HepG2 (cell line): ENCODE results near the gene ABCB8. TPM values are rescaled to one million over a fixed set of nuclear protein-coding genes. Genes with fewer than 3 reads are reported as not detected.

Experiments
- ESRRA ChIP-seq: sonication (generic); formaldehyde crosslinking; IDR thresholded peaks from 2 replicates; pipeline ENCODE4 v1.5.1; 2020; ENCODE audit warnings: mild to moderate bottlenecking, low read depth, missing genetic modification reagents
- GATAD2A ChIP-seq: IDR thresholded peaks from 2 replicates; pipeline ENCODE4 v1.6.1; 2016
- PAXIP1 ChIP-seq: sonication (generic); formaldehyde crosslinking; conservative IDR thresholded peaks from 2 replicates; pipeline ENCODE4 v1.4.0; 2020; ENCODE audit warnings: mild to moderate bottlenecking, missing genetic modification reagents, moderate library complexity
- PRDM15 ChIP-seq: sonication (generic); formaldehyde crosslinking; IDR thresholded peaks from 2 replicates; pipeline ENCODE4 v1.4.0; 2020; ENCODE audit warnings: missing genetic modification reagents
- REPIN1 ChIP-seq: sonication (generic); formaldehyde crosslinking; IDR thresholded peaks from 2 replicates; pipeline ENCODE4 v1.8.0; 2022; ENCODE audit warnings: missing genetic modification reagents, low read depth, mild to moderate bottlenecking, borderline replicate concordance
- RXRB ChIP-seq: IDR thresholded peaks from 2 replicates; pipeline ENCODE4 v1.6.1; 2016; ENCODE audit warnings: borderline replicate concordance, missing genetic modification reagents, missing compliant biosample characterization
- ZBTB1 ChIP-seq: sonication (generic); formaldehyde crosslinking; IDR thresholded peaks from 2 replicates; pipeline ENCODE4 v1.4.0; 2020; ENCODE audit warnings: missing genetic modification reagents, borderline replicate concordance
- ZFP62 ChIP-seq: sonication (generic); formaldehyde crosslinking; IDR thresholded peaks from 2 replicates; pipeline ENCODE4 v1.4.0; 2020; ENCODE audit warnings: missing genetic modification reagents
- ZNF138 ChIP-seq: sonication (generic); formaldehyde crosslinking; IDR thresholded peaks from 2 replicates; pipeline ENCODE4 v1.5.0; 2020; ENCODE audit warnings: mild to moderate bottlenecking, low read depth, missing genetic modification reagents
- ZNF274 ChIP-seq: sonication (generic); formaldehyde crosslinking; IDR thresholded peaks from 2 replicates; pipeline ENCODE4 v1.5.1; 2020; ENCODE audit warnings: mild to moderate bottlenecking, missing genetic modification reagents
- ZNF337 ChIP-seq: sonication (generic); formaldehyde crosslinking; IDR thresholded peaks from 2 replicates; pipeline ENCODE4 v1.5.1; 2020; ENCODE audit warnings: missing genetic modification reagents, low read depth, mild to moderate bottlenecking, borderline replicate concordance
- ZNF468 ChIP-seq: sonication (generic); formaldehyde crosslinking; IDR thresholded peaks from 2 replicates; pipeline ENCODE4 v1.8.0; 2022; ENCODE audit warnings: mild to moderate bottlenecking, moderate library complexity, missing genetic modification reagents
- ZNF720 ChIP-seq: sonication (generic); formaldehyde crosslinking; IDR thresholded peaks from 2 replicates; pipeline ENCODE4 v1.4.0; 2020; ENCODE audit warnings: missing genetic modification reagents
- ZNF766 ChIP-seq: sonication (generic); formaldehyde crosslinking; IDR thresholded peaks from 2 replicates; pipeline ENCODE4 v1.5.0; 2020; ENCODE audit warnings: missing genetic modification reagents, borderline replicate concordance
- polyA plus RNA-seq, 8 experiments: library from polyadenylated mRNA; depleted of rRNA in 3 of 8; stranded (reverse) in 7 of 8; unstranded in 1 of 8; fragments of >200 nt; fragmentation: Illumina TruSeq in 4 of 8; extraction: Trizol in 4 of 8; gene quantifications; 2 replicates each; pipeline versions ENCODE4 v1.2.1 to v1.2.3, GENCODE V29; 2011 to 2016; ENCODE audit warnings: low read depth in 4 of 8, missing spikeins in 1 of 8, mixed read lengths in 1 of 8; ENCODE audit not compliant: insufficient read depth in 1 of 8
- total RNA-seq, 5 experiments: library from RNA; depleted of rRNA; stranded (reverse); fragments of >200 nt; fragmentation: Illumina TruSeq; extraction: Trizol; gene quantifications; 2 replicates each; pipeline ENCODE4 v1.2.3, GENCODE V29; 2016; ENCODE audit warnings: low read depth in 1 of 5
- TF ChIP-seq, protein P1 (sequence below): sonication (generic); formaldehyde crosslinking; IDR thresholded peaks from 2 replicates; pipeline ENCODE4 v1.8.1; 2023; ENCODE audit warnings: mild to moderate bottlenecking, missing genetic modification reagents
- TF ChIP-seq, protein P2 (sequence below): IDR thresholded peaks from 2 replicates; pipeline ENCODE4 v1.6.1; 2018; ENCODE audit warnings: missing genetic modification reagents, mild to moderate bottlenecking, missing compliant biosample characterization
- TF ChIP-seq, protein P3 (sequence below): sonication (generic); formaldehyde crosslinking; conservative IDR thresholded peaks from 2 replicates; pipeline ENCODE4 v1.4.0; 2020; ENCODE audit warnings: missing genetic modification reagents

Gene ABCB8
- total and polyA plus RNA-seq, 2 of the 13 experiments (the other 11 are each of a cell fraction or from before 2014, with no cell fraction given): 6.6 to 16.7 TPM

DNA sequence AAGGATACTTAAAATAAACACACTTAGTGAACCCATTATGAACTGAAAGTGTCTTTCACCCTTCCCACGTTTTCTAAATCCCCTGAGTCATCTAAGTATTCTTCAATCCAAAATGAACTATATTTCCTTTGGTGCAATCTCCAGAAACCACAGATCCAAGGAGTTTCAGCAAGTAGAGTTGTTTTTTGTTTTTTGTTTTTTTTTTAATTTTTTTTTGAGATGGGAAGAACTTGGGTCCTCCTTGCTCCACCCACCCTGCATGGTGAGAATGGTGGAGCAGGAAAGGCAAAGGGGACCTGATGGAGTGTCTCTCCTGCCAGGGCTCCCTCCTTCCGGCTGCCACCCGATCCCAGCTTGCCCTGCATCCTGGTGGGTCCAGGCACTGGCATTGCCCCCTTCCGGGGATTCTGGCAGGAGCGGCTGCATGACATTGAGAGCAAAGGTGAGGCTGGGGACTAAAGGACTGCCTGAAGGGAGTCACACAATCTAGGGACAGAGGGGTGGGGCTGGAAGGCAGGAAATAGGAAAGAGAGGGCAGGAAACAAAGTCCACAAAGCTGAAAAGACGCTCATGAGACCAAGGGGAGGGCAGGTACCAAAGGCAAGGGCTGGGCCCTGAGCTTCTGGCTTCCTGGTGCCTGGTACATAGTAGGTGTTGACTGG is 16.1 kb upstream of the ABCB8 start (continued):
- TF ChIP-seq RXRB (peak; percentile 73), PRDM15 (CRISPR knock-in tag) (0 out of 2 replicates have a peak, but pooled peaks have one; percentile 58), ESRRA (peak; percentile 87), ZNF766 (CRISPR knock-in tag) (no peak), ZNF337 (CRISPR knock-in tag) (no peak), ZFP62 (CRISPR knock-in tag) (no peak), GATAD2A (CRISPR knock-in tag) (peak; percentile 38), ZNF274 (0 out of 2 replicates have a peak, but pooled peaks have one; percentile 27), ZBTB1 (no peak), ZNF138 (no peak), ZNF720 (CRISPR knock-in tag) (no peak), REPIN1 (no peak), ZNF468 (no peak), PAXIP1 (CRISPR knock-in tag) (peak; percentile 83)
- TF ChIP-seq, protein P1, sequence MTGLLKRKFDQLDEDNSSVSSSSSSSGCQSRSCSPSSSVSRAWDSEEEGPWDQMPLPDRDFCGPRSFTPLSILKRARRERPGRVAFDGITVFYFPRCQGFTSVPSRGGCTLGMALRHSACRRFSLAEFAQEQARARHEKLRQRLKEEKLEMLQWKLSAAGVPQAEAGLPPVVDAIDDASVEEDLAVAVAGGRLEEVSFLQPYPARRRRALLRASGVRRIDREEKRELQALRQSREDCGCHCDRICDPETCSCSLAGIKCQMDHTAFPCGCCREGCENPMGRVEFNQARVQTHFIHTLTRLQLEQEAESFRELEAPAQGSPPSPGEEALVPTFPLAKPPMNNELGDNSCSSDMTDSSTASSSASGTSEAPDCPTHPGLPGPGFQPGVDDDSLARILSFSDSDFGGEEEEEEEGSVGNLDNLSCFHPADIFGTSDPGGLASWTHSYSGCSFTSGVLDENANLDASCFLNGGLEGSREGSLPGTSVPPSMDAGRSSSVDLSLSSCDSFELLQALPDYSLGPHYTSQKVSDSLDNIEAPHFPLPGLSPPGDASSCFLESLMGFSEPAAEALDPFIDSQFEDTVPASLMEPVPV (CRISPR knock-in tag): no peak
- TF ChIP-seq, protein P2, sequence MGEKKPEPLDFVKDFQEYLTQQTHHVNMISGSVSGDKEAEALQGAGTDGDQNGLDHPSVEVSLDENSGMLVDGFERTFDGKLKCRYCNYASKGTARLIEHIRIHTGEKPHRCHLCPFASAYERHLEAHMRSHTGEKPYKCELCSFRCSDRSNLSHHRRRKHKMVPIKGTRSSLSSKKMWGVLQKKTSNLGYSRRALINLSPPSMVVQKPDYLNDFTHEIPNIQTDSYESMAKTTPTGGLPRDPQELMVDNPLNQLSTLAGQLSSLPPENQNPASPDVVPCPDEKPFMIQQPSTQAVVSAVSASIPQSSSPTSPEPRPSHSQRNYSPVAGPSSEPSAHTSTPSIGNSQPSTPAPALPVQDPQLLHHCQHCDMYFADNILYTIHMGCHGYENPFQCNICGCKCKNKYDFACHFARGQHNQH (CRISPR knock-in tag): 0 out of 2 replicates have a peak, but pooled peaks have one; percentile 25
- TF ChIP-seq, protein P3, sequence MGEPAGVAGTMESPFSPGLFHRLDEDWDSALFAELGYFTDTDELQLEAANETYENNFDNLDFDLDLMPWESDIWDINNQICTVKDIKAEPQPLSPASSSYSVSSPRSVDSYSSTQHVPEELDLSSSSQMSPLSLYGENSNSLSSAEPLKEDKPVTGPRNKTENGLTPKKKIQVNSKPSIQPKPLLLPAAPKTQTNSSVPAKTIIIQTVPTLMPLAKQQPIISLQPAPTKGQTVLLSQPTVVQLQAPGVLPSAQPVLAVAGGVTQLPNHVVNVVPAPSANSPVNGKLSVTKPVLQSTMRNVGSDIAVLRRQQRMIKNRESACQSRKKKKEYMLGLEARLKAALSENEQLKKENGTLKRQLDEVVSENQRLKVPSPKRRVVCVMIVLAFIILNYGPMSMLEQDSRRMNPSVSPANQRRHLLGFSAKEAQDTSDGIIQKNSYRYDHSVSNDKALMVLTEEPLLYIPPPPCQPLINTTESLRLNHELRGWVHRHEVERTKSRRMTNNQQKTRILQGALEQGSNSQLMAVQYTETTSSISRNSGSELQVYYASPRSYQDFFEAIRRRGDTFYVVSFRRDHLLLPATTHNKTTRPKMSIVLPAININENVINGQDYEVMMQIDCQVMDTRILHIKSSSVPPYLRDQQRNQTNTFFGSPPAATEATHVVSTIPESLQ (CRISPR knock-in tag): no peak
